Stomach smooth muscle (tissue), 2 donors: ENCODE data around the gene MAP3K7.
A peak's percentile ranks its signal among the peaks of the same experiment; 100 is the strongest.

Source experiments
- H3K27ac ChIP-seq: one replicate; pipeline ENCODE4 v1.7.0; 2013; ENCODE audit warnings: mild to moderate bottlenecking, low read length, inconsistent platforms
- H3K27me3 ChIP-seq, 2 donors: one replicate each; pipeline ENCODE4 v1.7.0; 2013; ENCODE audit warnings: low read length in 2 of 2; ENCODE audit not compliant: insufficient read depth in 2 of 2, control insufficient read depth in 1 of 2
- H3K36me3 ChIP-seq, 2 donors: one replicate each; pipeline ENCODE4 v1.7.0; 2013; ENCODE audit warnings: low read length in 2 of 2; ENCODE audit not compliant: control insufficient read depth in 2 of 2, insufficient read depth in 2 of 2
- H3K4me1 ChIP-seq: one replicate; pipeline ENCODE4 v1.7.0; 2013; ENCODE audit warnings: low read length; ENCODE audit not compliant: control insufficient read depth, insufficient read depth
- H3K4me3 ChIP-seq, 2 donors: one replicate each; pipeline ENCODE4 v1.7.0; 2013; ENCODE audit warnings: low read length in 2 of 2
- H3K9ac ChIP-seq, 2 donors: one replicate each; pipeline ENCODE4 v1.7.0; 2013; ENCODE audit warnings: low read length in 2 of 2, mild to moderate bottlenecking in 1 of 2
- H3K9me3 ChIP-seq, 2 donors: one replicate each; pipeline ENCODE4 v1.7.0; 2013; ENCODE audit warnings: low read length in 2 of 2; ENCODE audit not compliant: control insufficient read depth in 2 of 2
- donor health status: healthy.
- donor health status: Pancreatic carcinoma.

MAP3K7 gene

GRCh38 chr6:90586836-90587638 lies at the start of gene MAP3K7:
Gene MAP3K7 (minus strand): TSS chr6:90587072. CDS start chr6:90586883, 189 bp downstream.
- no peaks in the 10 kb centered on the region for H3K9me3 ChIP-seq
- peaks cover 5% of the 10 kb centered on the region for H3K4me1 ChIP-seq
- H3K9ac ChIP-seq = peak within 1 kb of the TSS; percentile 92
- peaks cover 0 to 2% of the 10 kb centered on the region in 2 donors for H3K27me3 ChIP-seq
- H3K36me3 ChIP-seq = no peaks in the 10 kb centered on the region
- H3K4me3 ChIP-seq = peak within 1 kb of the TSS; percentile 88 to 96
- peak within 1 kb of the TSS; percentile 92 for H3K27ac ChIP-seq

GRCh38 chr6:90631046-90631445 lies 44.2 kb upstream of the MAP3K7 start:
- Histone ChIP-seq H3K9ac (no peak overlapping the region), H3K27me3 (no peaks in the 10 kb centered on the region), H3K27ac (no peak overlapping the region), H3K36me3 (no peaks in the 10 kb centered on the region), H3K4me1 (no peaks in the 10 kb centered on the region), H3K4me3 (no peak overlapping the region), H3K9me3 (no peaks in the 10 kb centered on the region)

DNA sequence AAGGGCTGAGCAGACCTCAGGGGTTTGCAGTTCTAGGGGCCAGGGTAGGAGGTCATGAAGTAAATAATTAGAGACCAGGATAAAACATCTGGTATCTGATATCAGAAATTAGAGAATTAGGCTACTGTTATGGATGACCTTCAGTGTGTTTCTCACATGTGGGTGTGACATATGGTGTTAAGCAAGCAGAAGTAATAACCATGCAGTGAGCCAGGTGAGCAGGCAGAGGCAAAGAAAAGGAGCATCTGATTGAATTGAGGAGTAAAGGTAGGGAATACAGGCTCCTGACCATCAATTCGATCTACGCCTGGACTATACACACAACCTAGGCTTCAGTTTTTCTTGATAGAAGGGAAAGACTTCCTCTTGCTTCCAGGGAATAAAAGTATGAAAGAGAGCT lies 34.7 kb upstream of the MAP3K7 start:
- H3K9ac ChIP-seq = no peak overlapping the region
- peaks cover 4 to 6% of the 10 kb centered on the region in 2 donors for H3K27me3 ChIP-seq

GRCh38 chr6:90619221-90619620 lies 32.3 kb upstream of the MAP3K7 start:
- H3K4me3 ChIP-seq = no peak overlapping the region
- H3K9ac ChIP-seq = no peak overlapping the region
- H3K27me3 ChIP-seq = peaks cover 4 to 6% of the 10 kb centered on the region in 2 donors
- no peaks in the 10 kb centered on the region for H3K9me3 ChIP-seq
- no peaks in the 10 kb centered on the region for H3K4me1 ChIP-seq
- no peaks in the 10 kb centered on the region for H3K36me3 ChIP-seq
- no peak overlapping the region for H3K27ac ChIP-seq

More for the DNA sequence above, 34.7 kb upstream of the MAP3K7 start:
- H3K4me3 ChIP-seq = no peak overlapping the region
- H3K36me3 ChIP-seq = no peaks in the 10 kb centered on the region
- H3K27ac ChIP-seq = no peak overlapping the region
- no peaks in the 10 kb centered on the region for H3K4me1 ChIP-seq
- H3K9me3 ChIP-seq = no peaks in the 10 kb centered on the region

DNA sequence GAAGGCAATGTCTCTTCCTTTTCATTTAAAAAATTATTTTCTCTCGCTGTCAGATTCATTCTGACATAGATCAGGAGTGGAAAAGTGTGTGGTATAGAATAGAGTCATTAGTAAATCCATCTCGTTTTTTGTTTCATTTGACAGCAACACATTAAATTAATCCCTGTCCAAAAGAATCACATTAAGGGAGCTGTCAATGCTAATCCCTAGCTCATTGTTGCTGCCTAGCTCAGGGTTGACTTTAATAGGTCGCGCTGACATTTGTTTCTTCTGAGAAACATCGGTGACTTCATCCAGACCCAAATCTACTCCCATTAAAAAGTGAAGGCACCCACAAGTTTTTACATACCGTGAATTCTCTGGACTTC lies 25.4 kb upstream of the MAP3K7 start:
- no peaks in the 10 kb centered on the region for H3K9me3 ChIP-seq
- H3K27ac ChIP-seq = no peak overlapping the region
- H3K27me3 ChIP-seq = peaks cover 4 to 7% of the 10 kb centered on the region in 2 donors
- H3K4me3 ChIP-seq = no peak overlapping the region
- H3K9ac ChIP-seq = no peak overlapping the region
- H3K4me1 ChIP-seq = no peaks in the 10 kb centered on the region
- H3K36me3 ChIP-seq = no peaks in the 10 kb centered on the region

GRCh38 chr6:90611543-90612312 lies 24.9 kb upstream of the MAP3K7 start:
- no peaks in the 10 kb centered on the region for H3K36me3 ChIP-seq
- H3K9ac ChIP-seq = no peak overlapping the region
- H3K27ac ChIP-seq = no peak overlapping the region
- no peaks in the 10 kb centered on the region for H3K9me3 ChIP-seq
- peak overlapping the region; percentile 75 to 79 for H3K4me3 ChIP-seq
- no peaks in the 10 kb centered on the region for H3K4me1 ChIP-seq
- peaks cover 4 to 7% of the 10 kb centered on the region in 2 donors for H3K27me3 ChIP-seq

DNA sequence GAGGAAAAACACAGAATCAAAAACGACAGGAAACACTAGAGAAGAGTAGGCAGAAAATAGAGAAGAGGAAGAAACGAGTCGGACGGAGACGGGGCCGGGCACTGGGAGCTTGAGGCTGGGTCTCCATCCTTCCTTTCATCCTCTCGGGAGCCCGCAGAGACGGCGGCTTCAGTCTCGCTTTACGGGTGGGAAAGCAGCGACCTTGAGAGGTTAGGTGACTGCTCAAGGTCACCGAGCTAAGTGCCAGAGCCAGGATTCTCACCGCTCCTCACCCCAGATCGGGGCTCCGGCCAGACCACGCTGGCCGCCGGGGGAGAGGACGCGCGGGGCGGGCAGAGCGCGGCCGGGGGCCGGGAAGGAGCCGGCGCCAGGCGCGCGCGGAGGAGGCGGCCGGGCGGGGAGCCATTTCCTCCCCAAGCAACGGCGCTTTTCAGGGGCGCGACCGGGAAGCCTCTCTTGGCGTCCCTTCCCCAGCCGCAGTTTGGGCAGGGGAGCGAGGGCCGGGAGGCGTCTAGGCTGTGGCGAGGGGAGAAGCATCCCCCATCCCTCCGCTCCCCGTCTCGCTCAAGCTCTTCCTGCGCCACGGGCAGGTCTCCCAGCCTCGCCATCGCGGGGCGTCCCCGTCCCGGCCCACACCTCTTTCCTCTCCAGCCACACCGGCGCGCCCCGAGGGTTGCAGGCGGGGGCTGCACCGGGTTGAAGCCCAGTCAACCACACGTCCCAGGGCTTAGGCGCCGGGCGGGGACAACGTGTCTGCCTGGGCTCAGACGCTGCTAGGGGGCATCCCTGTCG lies 24.1 kb upstream of the MAP3K7 start:
- Histone ChIP-seq H3K36me3 (no peaks in the 10 kb centered on the region), H3K9ac (peak overlapping the region; percentile 58 to 59), H3K4me3 (peak overlapping the region; percentile 75 to 79), H3K27me3 (peaks cover 4 to 7% of the 10 kb centered on the region in 2 donors), H3K9me3 (no peaks in the 10 kb centered on the region), H3K4me1 (no peaks in the 10 kb centered on the region), H3K27ac (no peak overlapping the region)

- Histone ChIP-seq H3K36me3 (no peaks in the 10 kb centered on the region), H3K9me3 (no peaks in the 10 kb centered on the region), H3K4me1 (no peaks in the 10 kb centered on the region), H3K27me3 (peaks cover 4 to 7% of the 10 kb centered on the region in 2 donors), H3K4me3 (peak overlapping the region; percentile 75 to 79), H3K27ac (no peak overlapping the region), H3K9ac (peak overlapping the region; percentile 58 to 59)
These were observed 23.5 kb upstream of the MAP3K7 start for GRCh38 chr6:90610301-90610750.

GRCh38 chr6:90605749-90606340 lies 19.0 kb upstream of the MAP3K7 start:
- peaks cover 0 to 8% of the 10 kb centered on the region in 2 donors for H3K27me3 ChIP-seq
- no peak overlapping the region for H3K27ac ChIP-seq
- no peaks in the 10 kb centered on the region for H3K36me3 ChIP-seq
- no peaks in the 10 kb centered on the region for H3K9me3 ChIP-seq
- H3K4me3 ChIP-seq = no peak overlapping the region
- H3K9ac ChIP-seq = no peak overlapping the region
- no peaks in the 10 kb centered on the region for H3K4me1 ChIP-seq

DNA sequence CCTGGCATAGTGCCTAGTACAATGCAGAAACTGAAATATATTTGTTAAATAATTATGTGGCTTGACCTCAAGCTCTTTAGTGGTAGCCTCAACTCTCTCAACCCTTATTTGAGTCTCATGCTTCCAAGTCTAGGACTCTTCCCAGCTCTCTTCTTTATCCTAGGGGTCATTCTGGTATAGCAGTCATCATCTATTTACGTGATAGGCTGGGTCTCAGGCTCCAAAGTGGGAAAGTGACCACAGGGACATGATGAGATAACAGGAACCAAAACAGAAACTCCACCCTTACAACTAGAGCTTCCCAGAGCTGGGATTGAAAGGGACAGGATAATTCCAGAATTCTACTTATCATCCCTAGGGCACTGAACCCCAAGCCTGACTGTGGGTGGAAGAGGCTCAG lies 17.7 kb upstream of the MAP3K7 start:
- Histone ChIP-seq H3K36me3 (no peaks in the 10 kb centered on the region), H3K27ac (no peak overlapping the region), H3K4me3 (no peak overlapping the region), H3K9me3 (no peaks in the 10 kb centered on the region), H3K9ac (no peak overlapping the region), H3K4me1 (no peaks in the 10 kb centered on the region), H3K27me3 (peaks cover 0 to 4% of the 10 kb centered on the region in 2 donors)
